Transverse colon (tissue), 4 donors: ENCODE measurements around the gene ANK3. TPM values are rescaled to one million over a fixed set of nuclear protein-coding genes. Genes with fewer than 3 reads are reported as not detected.

Experiments
- DNase-seq: peaks from one replicate; pipeline ENCODE4 v3.0.0-alpha.2; 2019
- H3K27ac ChIP-seq, 4 donors: fragments of 200-600 bp; sonication (generic); 2 replicates each; pipeline ENCODE4 v1.5.1; 2016 to 2018; ENCODE audit warnings: inconsistent platforms in 4 of 4
- H3K27me3 ChIP-seq: fragments of 200-600 bp; sonication (generic); 2 replicates; pipeline ENCODE4 v1.5.1; 2017; ENCODE audit warnings: inconsistent platforms
- H3K36me3 ChIP-seq, 4 donors: fragments of 200-600 bp; sonication (generic); 2 replicates each; pipeline ENCODE4 v1.5.1; 2017 to 2019; ENCODE audit warnings: inconsistent platforms in 4 of 4
- H3K4me1 ChIP-seq, 4 donors: fragments of 200-600 bp; sonication (generic); 2 replicates each; pipeline ENCODE4 v1.5.1; 2017 to 2020; ENCODE audit warnings: inconsistent platforms in 4 of 4
- H3K4me3 ChIP-seq, 4 donors: fragments of 200-600 bp; sonication (generic); 1 replicate in 1 of 4; 2 replicates in 3 of 4; pipeline versions ENCODE4 v1.5.1 to v1.6.1; 2017 to 2019; ENCODE audit warnings: inconsistent platforms in 4 of 4
- H3K9me3 ChIP-seq, 2 donors: fragments of 200-600 bp; sonication (generic); 2 replicates each; pipeline ENCODE4 v1.5.1; 2017 to 2019; ENCODE audit warnings: inconsistent platforms in 2 of 2
- CTCF ChIP-seq, 5 experiments: fragments of 200-600 bp in 3 of 5; fragments of 450-650 bp in 2 of 5; sonication (generic) in 3 of 5; IDR thresholded peaks; 1 replicate in 2 of 5; 2 replicates in 3 of 5; pipeline ENCODE4 v1.5.1; 2016 to 2017; ENCODE audit warnings: antibody characterized with exemption in 5 of 5, inconsistent platforms in 3 of 5, mild to moderate bottlenecking in 2 of 5, moderate library complexity in 1 of 5
- EP300 ChIP-seq: sonication (generic); formaldehyde crosslinking; IDR thresholded peaks from one replicate; pipeline ENCODE4 v1.6.1; 2017; ENCODE audit warnings: antibody characterized with exemption, low read depth
- POLR2A ChIP-seq: fragments of 450-650 bp; IDR thresholded peaks from one replicate; pipeline ENCODE4 v1.6.1; 2016; ENCODE audit warnings: antibody characterized with exemption, mild to moderate bottlenecking, moderate library complexity
- POLR2AphosphoS5 ChIP-seq, 3 donors: sonication (generic); formaldehyde crosslinking; IDR thresholded peaks; one replicate each; pipeline ENCODE4 v1.6.1; 2016; ENCODE audit warnings: antibody characterized with exemption in 3 of 3
- WGBS, 2 donors: methylation state at CpG; one replicate each; pipeline ENCODE4 v1.1.5; 2018; ENCODE audit warnings: low coverage in 1 of 2; 5-methylcytosine and 5-hydroxymethylcytosine counted together
- in situ Hi-C, 4 donors: fragments of 200-750 bp; cut with MboI; loops; one replicate each; pipeline versions ENCODE4 v1.15.0 to v1.15.1; 2017; ENCODE audit warnings: low sequenced_read_pairs in 3 of 4, low pct_ligation_motif_present in 1 of 4, low pct_unique_long_range_greater_than_20kb in 1 of 4
- intact Hi-C: fragments of 100-400 bp; cut with DNase I; formaldehyde crosslinking; loops from one replicate; pipeline ENCODE4 v1.15.1; 2023; ENCODE audit warnings: low total_unique reads
- total RNA-seq, 4 donors: library from RNA; depleted of rRNA; stranded (reverse); fragments of >200 nt; gene quantifications; one replicate each; pipeline ENCODE4 v1.1.0, GENCODE V29; 2016

The ANK3 gene
- total RNA-seq, 4 donors from 2014 or later: 41.2 to 230 (median 172) TPM

DNA sequence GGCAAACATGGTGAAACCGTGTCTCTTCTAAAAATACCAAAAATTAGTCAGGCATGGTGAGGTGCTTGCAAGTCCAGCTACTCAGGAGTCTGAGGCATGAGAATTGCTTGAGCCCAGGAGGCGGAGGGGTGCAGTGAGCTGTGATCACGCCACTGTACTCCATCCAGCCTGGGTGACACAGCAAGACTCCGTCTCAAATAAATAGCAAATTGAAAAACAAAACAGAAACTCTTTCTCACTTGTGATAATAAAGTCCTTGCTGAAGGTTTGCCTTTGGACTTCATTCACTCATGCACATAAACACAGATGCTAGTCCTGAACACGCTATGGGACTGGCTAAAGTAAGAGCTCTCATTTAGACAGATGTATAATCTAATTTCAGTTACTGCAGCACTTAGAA is 37.6 kb downstream of the ANK3 start:
- no peaks in the 10 kb centered on the region for H3K9me3 ChIP-seq
- WGBS, 2 donors: 82% methylated on average over 5 of the region's 5 CpGs; no CpG with 5 or more reads in 1 of the 2 donors
- no peaks in the 10 kb centered on the region for H3K36me3 ChIP-seq
- no peak overlapping the region for H3K27ac ChIP-seq
- no peak overlapping the region for H3K4me3 ChIP-seq
- no peaks in the 10 kb centered on the region for H3K27me3 ChIP-seq
- DNase-seq: no peak
- intact Hi-C loops: no loop called here
- in situ Hi-C loops: no loop called here
- TF ChIP-seq POLR2A (no peak), EP300 (no peak), POLR2AphosphoS5 (IDR thresholded peaks at IDR 0.05) (no peak), CTCF (IDR thresholded peaks at IDR 0.05) (no peak)
- H3K4me1 ChIP-seq: peaks cover 0 to 13% (median 3%) of the 10 kb centered on the region in 4 donors

DNA sequence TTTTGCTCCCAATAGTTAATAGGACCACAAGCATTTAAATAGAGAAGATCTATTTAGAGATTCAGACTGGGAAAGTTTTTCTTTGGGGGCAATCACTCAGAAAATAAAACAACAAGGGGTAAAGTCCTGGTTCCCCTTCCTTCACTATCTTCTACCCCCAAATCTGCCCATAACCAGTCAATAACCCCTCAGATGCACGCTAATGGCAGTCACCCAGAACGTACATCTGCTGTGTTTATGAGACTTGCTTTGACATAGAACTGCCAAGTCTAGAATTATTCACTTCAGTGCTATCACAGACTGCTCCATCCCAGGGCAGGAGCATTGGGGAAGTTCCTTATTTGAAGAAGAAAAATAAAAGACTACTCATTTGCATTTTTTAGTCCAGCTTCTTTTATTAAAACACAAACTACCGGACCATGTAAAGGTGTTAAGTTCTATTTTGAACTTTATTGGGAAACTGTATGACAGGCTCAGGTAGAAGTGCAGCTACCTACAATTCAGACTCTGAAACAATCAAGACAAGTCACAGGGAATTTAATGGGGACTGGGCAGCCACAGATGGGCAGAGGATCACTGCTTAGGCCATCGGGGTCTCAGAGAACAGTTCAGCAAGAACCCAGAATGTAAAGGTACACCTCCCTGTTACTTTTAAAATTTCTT is 38.4 kb downstream of the ANK3 start:
- 41 to 60% methylated on average over 3 to 4 of the region's 4 CpGs for WGBS, 2 donors
- in situ Hi-C loops (no loop called here), intact Hi-C loops (no loop called here)
- no peak for DNase-seq
- H3K27me3 ChIP-seq: no peaks in the 10 kb centered on the region
- peaks cover 0 to 13% (median 3%) of the 10 kb centered on the region in 4 donors for H3K4me1 ChIP-seq
- H3K4me3 ChIP-seq: no peak overlapping the region
- no peaks in the 10 kb centered on the region for H3K36me3 ChIP-seq
- no peak overlapping the region for H3K27ac ChIP-seq
- H3K9me3 ChIP-seq: no peaks in the 10 kb centered on the region
- no peak for TF ChIP-seq CTCF (IDR thresholded peaks at IDR 0.05)
- no peak for TF ChIP-seq EP300
- TF ChIP-seq POLR2A: no peak
- no peak for TF ChIP-seq POLR2AphosphoS5 (IDR thresholded peaks at IDR 0.05)

- TF ChIP-seq EP300 (no peak), POLR2AphosphoS5 (IDR thresholded peaks at IDR 0.05) (no peak), CTCF (IDR thresholded peaks at IDR 0.05) (no peak), POLR2A (no peak)
- Histone ChIP-seq H3K4me3 (no peak overlapping the region), H3K27me3 (no peaks in the 10 kb centered on the region), H3K36me3 (no peaks in the 10 kb centered on the region), H3K4me1 (peaks cover 0 to 13% (median 3%) of the 10 kb centered on the region in 4 donors), H3K9me3 (no peaks in the 10 kb centered on the region), H3K27ac (peak overlapping the region in 1 of 4 donors; percentile 16)
- no peak for DNase-seq
- intact Hi-C loops (no loop called here), in situ Hi-C loops (no loop called here)
- WGBS, 2 donors: 72% methylated on average over 2 of the region's 2 CpGs; no CpG with 5 or more reads in 1 of the 2 donors
Measured at GRCh38 chr10:60350400-60350799, 39.3 kb downstream of the ANK3 start.

DNA sequence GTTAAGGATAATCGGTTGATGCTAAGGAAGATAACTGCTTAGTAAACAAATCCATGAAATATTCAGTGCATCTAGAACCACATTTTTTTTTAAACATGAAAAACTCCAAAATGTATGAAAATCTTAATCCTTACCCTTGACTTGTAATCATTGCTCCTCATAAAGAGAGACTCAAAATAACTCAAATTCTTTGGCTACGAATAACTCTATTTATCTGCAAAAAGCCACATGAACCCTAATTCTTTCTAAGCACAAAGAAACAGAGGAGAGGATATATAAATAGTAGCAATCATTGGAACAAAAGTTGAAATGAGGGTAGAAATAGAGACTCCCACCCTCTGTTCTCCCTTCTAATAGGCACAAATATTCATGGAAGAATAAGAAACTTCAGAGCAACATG is 40.2 kb downstream of the ANK3 start:
- intact Hi-C loops: no loop called here
- Histone ChIP-seq H3K27ac (peak overlapping the region in 2 of 4 donors; percentile 2 to 5), H3K27me3 (no peaks in the 10 kb centered on the region)

More for the DNA sequence above, 40.2 kb downstream of the ANK3 start:
- no peak for DNase-seq
- 68 to 76% methylated on average over 2 of the region's 2 CpGs for WGBS, 2 donors
- no peak overlapping the region for H3K4me3 ChIP-seq
- no peak for TF ChIP-seq POLR2AphosphoS5 (IDR thresholded peaks at IDR 0.05)
- TF ChIP-seq CTCF (IDR thresholded peaks at IDR 0.05): no peak
- no peak for TF ChIP-seq EP300
- TF ChIP-seq POLR2A: no peak
- in situ Hi-C loops: no loop called here
- no peaks in the 10 kb centered on the region for H3K9me3 ChIP-seq
- peaks cover 0 to 13% (median 3%) of the 10 kb centered on the region in 4 donors for H3K4me1 ChIP-seq
- no peaks in the 10 kb centered on the region for H3K36me3 ChIP-seq
